Measurements from ENCODE around the gene TMEM115. TPM values are rescaled to one million over a fixed set of nuclear protein-coding genes. Genes with fewer than 3 reads are reported as not detected.

TMEM115 gene
- total RNA-seq, 4 donors from 2014 or later: 71.8 to 103 (median 81.9) TPM

DNA sequence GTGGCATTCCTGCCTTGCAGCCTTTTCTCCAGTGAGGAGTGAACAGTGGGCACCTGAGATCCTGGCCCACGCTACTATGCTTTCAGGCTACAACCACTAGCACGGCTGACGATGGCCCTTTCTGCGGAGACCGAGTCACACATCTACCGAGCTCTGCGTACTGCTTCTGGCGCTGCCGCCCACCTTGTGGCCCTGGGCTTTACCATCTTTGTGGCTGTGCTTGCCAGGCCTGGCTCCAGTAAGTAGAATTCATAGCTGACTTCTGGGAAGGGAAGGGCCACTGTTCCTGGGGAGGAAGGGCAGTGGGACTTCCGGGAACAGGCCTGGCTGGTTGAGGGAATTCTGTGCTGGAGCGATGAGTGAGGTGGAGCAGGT is 8.0 kb downstream of the TMEM115 start:
- TF ChIP-seq EP300 (IDR thresholded peaks at IDR 0.05; ENCODE audit: low read depth) (no peak), POLR2A (IDR thresholded peaks at IDR 0.05) (no peak), POLR2AphosphoS5 (IDR thresholded peaks at IDR 0.05) (no peak)
- TF ChIP-seq, protein P1, sequence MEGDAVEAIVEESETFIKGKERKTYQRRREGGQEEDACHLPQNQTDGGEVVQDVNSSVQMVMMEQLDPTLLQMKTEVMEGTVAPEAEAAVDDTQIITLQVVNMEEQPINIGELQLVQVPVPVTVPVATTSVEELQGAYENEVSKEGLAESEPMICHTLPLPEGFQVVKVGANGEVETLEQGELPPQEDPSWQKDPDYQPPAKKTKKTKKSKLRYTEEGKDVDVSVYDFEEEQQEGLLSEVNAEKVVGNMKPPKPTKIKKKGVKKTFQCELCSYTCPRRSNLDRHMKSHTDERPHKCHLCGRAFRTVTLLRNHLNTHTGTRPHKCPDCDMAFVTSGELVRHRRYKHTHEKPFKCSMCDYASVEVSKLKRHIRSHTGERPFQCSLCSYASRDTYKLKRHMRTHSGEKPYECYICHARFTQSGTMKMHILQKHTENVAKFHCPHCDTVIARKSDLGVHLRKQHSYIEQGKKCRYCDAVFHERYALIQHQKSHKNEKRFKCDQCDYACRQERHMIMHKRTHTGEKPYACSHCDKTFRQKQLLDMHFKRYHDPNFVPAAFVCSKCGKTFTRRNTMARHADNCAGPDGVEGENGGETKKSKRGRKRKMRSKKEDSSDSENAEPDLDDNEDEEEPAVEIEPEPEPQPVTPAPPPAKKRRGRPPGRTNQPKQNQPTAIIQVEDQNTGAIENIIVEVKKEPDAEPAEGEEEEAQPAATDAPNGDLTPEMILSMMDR (IDR thresholded peaks at IDR 0.05): no peak
- no peaks in the 10 kb centered on the region for H3K27me3 ChIP-seq
- 63% methylated on average over 11 of the region's 11 CpGs; no CpG with 5 or more reads in 1 of the 2 donors for WGBS, 2 donors (ENCODE audit: low coverage in 1 of 2)
- peaks cover 0 to 15% (median 6%) of the 10 kb centered on the region in 4 donors for H3K36me3 ChIP-seq
- in situ Hi-C loops (cut with MboI; ENCODE audit: low pct_ligation_motif_present in 1 of 4, low pct_unique_long_range_greater_than_20kb in 1 of 4, low sequenced_read_pairs in 3 of 4) (loop anchor here in 1 of 4 donors (25.0 kb wide), 1 partner anchor 211 kb away; the partner anchor contains the start of genes C3orf18 and HEMK1), intact Hi-C loops (cut with DNase I; ENCODE audit: low total_unique reads) (no loop called here)
- H3K4me3 ChIP-seq: peak overlapping the region; percentile 51 to 73 (median 66)
- H3K4me1 ChIP-seq: peaks cover 26 to 39% (median 31%) of the 10 kb centered on the region in 4 donors
- H3K9me3 ChIP-seq: no peaks in the 10 kb centered on the region
- no peak for DNase-seq
- H3K27ac ChIP-seq: peak overlapping the region; percentile 86 to 95 (median 92)

- Histone ChIP-seq H3K36me3 (peaks cover 0 to 15% (median 6%) of the 10 kb centered on the region in 4 donors), H3K27ac (peak within 1 kb of the TSS; percentile 86 to 95 (median 92)), H3K27me3 (no peaks in the 10 kb centered on the region), H3K4me3 (peak within 1 kb of the TSS; percentile 51 to 73 (median 66)), H3K4me1 (peaks cover 21 to 39% (median 30%) of the 10 kb centered on the region in 4 donors), H3K9me3 (no peaks in the 10 kb centered on the region)
- WGBS, 2 donors (ENCODE audit: low coverage in 1 of 2): 0% methylated on average over 36 of the region's 64 CpGs; no CpG with 5 or more reads in 1 of the 2 donors
- intact Hi-C loops (cut with DNase I; ENCODE audit: low total_unique reads) (no loop called here), in situ Hi-C loops (cut with MboI; ENCODE audit: low pct_ligation_motif_present in 1 of 4, low pct_unique_long_range_greater_than_20kb in 1 of 4, low sequenced_read_pairs in 3 of 4) (loop anchor here in 1 of 4 donors (25.0 kb wide), 1 partner anchor 212 kb away; the partner anchor contains the start of genes C3orf18 and HEMK1)
- TF ChIP-seq EP300 (IDR thresholded peaks at IDR 0.05; ENCODE audit: low read depth): no peak
- TF ChIP-seq, protein P1 (IDR thresholded peaks at IDR 0.05): peak in 1 of 5 experiments; percentile 8
- TF ChIP-seq POLR2AphosphoS5 (IDR thresholded peaks at IDR 0.05): peak; percentile 89 to 97 (median 90)
- peak; percentile 93 for TF ChIP-seq POLR2A (IDR thresholded peaks at IDR 0.05)
- DNase-seq: peak; percentile 99
Observed at GRCh38 chr3:50350527-50351322, 8.6 kb downstream of the TMEM115 start, which contains the start of the genes CYB561D2 and NPRL2. Gene CYB561D2 (plus strand): TSS chr3:50350862. CDS start chr3:50351434, 572 bp downstream. Gene NPRL2 (minus strand): TSS chr3:50350775. CDS start chr3:50350652, 123 bp downstream.

- in situ Hi-C loops (cut with MboI; ENCODE audit: low pct_ligation_motif_present in 1 of 4, low pct_unique_long_range_greater_than_20kb in 1 of 4, low sequenced_read_pairs in 3 of 4) (loop anchor here in 1 of 4 donors (25.0 kb wide), 1 partner anchor 212 kb away; the partner anchor contains the start of genes C3orf18 and HEMK1), intact Hi-C loops (cut with DNase I; ENCODE audit: low total_unique reads) (no loop called here)
- H3K27me3 ChIP-seq: no peaks in the 10 kb centered on the region
- peak overlapping the region; percentile 86 to 95 (median 92) for H3K27ac ChIP-seq
- H3K4me3 ChIP-seq: peak overlapping the region; percentile 43 to 67 (median 58)
- TF ChIP-seq POLR2AphosphoS5 (IDR thresholded peaks at IDR 0.05) (no peak), POLR2A (IDR thresholded peaks at IDR 0.05) (no peak), EP300 (IDR thresholded peaks at IDR 0.05; ENCODE audit: low read depth) (no peak)
- TF ChIP-seq, protein P1 (IDR thresholded peaks at IDR 0.05): no peak
- no peak for DNase-seq
- WGBS, 2 donors (ENCODE audit: low coverage in 1 of 2): 11 to 40% methylated on average over 1 to 7 of the region's 7 CpGs
- H3K9me3 ChIP-seq: no peaks in the 10 kb centered on the region
- H3K36me3 ChIP-seq: peaks cover 0 to 14% (median 5%) of the 10 kb centered on the region in 4 donors
- peaks cover 25 to 41% (median 33%) of the 10 kb centered on the region in 4 donors for H3K4me1 ChIP-seq
Observed at GRCh38 chr3:50350213-50350526, 9.2 kb downstream of the TMEM115 start.
